HepG2 (cell line): ENCODE results near the gene PPOX. TPM values are rescaled to one million over a fixed set of nuclear protein-coding genes. Genes with fewer than 3 reads are reported as not detected.

Experiments
- ARNTL ChIP-seq: sonication (generic); formaldehyde crosslinking; IDR thresholded peaks from 2 replicates; pipeline ENCODE4 v1.4.0; 2020; ENCODE audit warnings: mild to moderate bottlenecking, missing genetic modification reagents
- CBX2 ChIP-seq, 2 experiments: fragments of 200-600 bp in 1 of 2; sonication (generic); formaldehyde crosslinking in 1 of 2; IDR thresholded peaks; 2 replicates each; pipeline versions ENCODE4 v1.7.0 to v1.8.1; 2018 to 2022; ENCODE audit warnings: low read depth in 2 of 2, low read length in 1 of 2, mild to moderate bottlenecking in 1 of 2, missing genetic modification reagents in 1 of 2
- CBX5 ChIP-seq: sonication (generic); formaldehyde crosslinking; IDR thresholded peaks from 2 replicates; pipeline ENCODE4 v1.4.0; 2020; ENCODE audit warnings: missing genetic modification reagents, borderline replicate concordance
- CREB1 ChIP-seq, 2 experiments: fragments of 450-650 bp in 1 of 2; IDR thresholded peaks; 2 replicates each; pipeline ENCODE4 v1.6.1; 2016 to 2017; ENCODE audit warnings: control low read depth in 1 of 2, mild to moderate bottlenecking in 1 of 2, missing compliant biosample characterization in 1 of 2, missing genetic modification characterization in 1 of 2
- DNMT1 ChIP-seq: sonication (generic); formaldehyde crosslinking; IDR thresholded peaks from 2 replicates; pipeline ENCODE4 v1.5.1; 2020; ENCODE audit warnings: mild to moderate bottlenecking, missing genetic modification reagents
- HMG20A ChIP-seq: IDR thresholded peaks from 2 replicates; pipeline ENCODE4 v1.6.1; 2016; ENCODE audit warnings: borderline replicate concordance
- HOXD1 ChIP-seq: sonication (generic); formaldehyde crosslinking; IDR thresholded peaks from 2 replicates; pipeline ENCODE4 v1.5.0; 2020; ENCODE audit warnings: missing genetic modification reagents
- MEF2D ChIP-seq: sonication (generic); formaldehyde crosslinking; IDR thresholded peaks from 2 replicates; pipeline ENCODE4 v1.5.1; 2020; ENCODE audit warnings: mild to moderate bottlenecking, missing genetic modification reagents
- NFKB2 ChIP-seq: sonication (generic); formaldehyde crosslinking; IDR thresholded peaks from 2 replicates; pipeline ENCODE4 v1.4.0; 2020; ENCODE audit warnings: missing genetic modification reagents, borderline replicate concordance
- PRMT3 ChIP-seq: sonication (generic); formaldehyde crosslinking; IDR thresholded peaks from 2 replicates; pipeline ENCODE4 v1.8.1; 2022; ENCODE audit warnings: low read depth, mild to moderate bottlenecking, moderate library complexity, missing genetic modification reagents, borderline replicate concordance
- RARG ChIP-seq: sonication (generic); formaldehyde crosslinking; IDR thresholded peaks from 2 replicates; pipeline ENCODE4 v1.4.0; 2020; ENCODE audit warnings: low read depth, mild to moderate bottlenecking, missing genetic modification reagents
- SKIL ChIP-seq: sonication (generic); formaldehyde crosslinking; IDR thresholded peaks from 2 replicates; pipeline ENCODE4 v1.8.0; 2022; ENCODE audit warnings: missing genetic modification reagents, mild to moderate bottlenecking, moderate library complexity, borderline replicate concordance
- SOX5 ChIP-seq: IDR thresholded peaks from 2 replicates; pipeline ENCODE4 v1.6.1; 2016; ENCODE audit warnings: borderline replicate concordance
- ZKSCAN1 ChIP-seq: fragments of 150-350 bp; IDR thresholded peaks from 2 replicates; pipeline ENCODE4 v1.6.1; 2014; ENCODE audit warnings: low read length
- ZNF235 ChIP-seq: sonication (generic); formaldehyde crosslinking; IDR thresholded peaks from 2 replicates; pipeline ENCODE4 v1.8.1; 2023; ENCODE audit warnings: mild to moderate bottlenecking, missing genetic modification reagents, borderline replicate concordance
- ZNF292 ChIP-seq: sonication (generic); formaldehyde crosslinking; IDR thresholded peaks from 2 replicates; pipeline ENCODE4 v1.8.1; 2022; ENCODE audit warnings: mild to moderate bottlenecking, low read depth, missing genetic modification reagents, borderline replicate concordance
- ZNF329 ChIP-seq: sonication (generic); formaldehyde crosslinking; IDR thresholded peaks from 2 replicates; pipeline ENCODE4 v1.9.0; 2021; ENCODE audit warnings: low read depth, mild to moderate bottlenecking, missing genetic modification reagents
- ZNF430 ChIP-seq: sonication (generic); formaldehyde crosslinking; IDR thresholded peaks from 2 replicates; pipeline ENCODE4 v1.9.0; 2021; ENCODE audit warnings: mild to moderate bottlenecking, missing genetic modification reagents
- ZNF569 ChIP-seq: sonication (generic); formaldehyde crosslinking; IDR thresholded peaks from 2 replicates; pipeline ENCODE4 v1.5.0; 2020; ENCODE audit warnings: mild to moderate bottlenecking, missing genetic modification reagents, moderate library complexity, borderline replicate concordance
- ZNF605 ChIP-seq: sonication (generic); formaldehyde crosslinking; IDR thresholded peaks from 2 replicates; pipeline ENCODE4 v1.8.0; 2022; ENCODE audit warnings: mild to moderate bottlenecking, missing genetic modification reagents
- ZNF615 ChIP-seq: sonication (generic); formaldehyde crosslinking; IDR thresholded peaks from 2 replicates; pipeline ENCODE4 v1.5.0; 2020; ENCODE audit warnings: mild to moderate bottlenecking, missing genetic modification reagents, borderline replicate concordance
- ZNF616 ChIP-seq: sonication (generic); formaldehyde crosslinking; IDR thresholded peaks from 2 replicates; pipeline ENCODE4 v1.5.0; 2020; ENCODE audit warnings: low read depth, mild to moderate bottlenecking, missing genetic modification reagents
- ZNF660 ChIP-seq: sonication (generic); formaldehyde crosslinking; IDR thresholded peaks from 2 replicates; pipeline ENCODE4 v1.5.1; 2020; ENCODE audit warnings: mild to moderate bottlenecking, low read depth, missing genetic modification reagents, borderline replicate concordance
- ZNF740 ChIP-seq: sonication (generic); formaldehyde crosslinking; IDR thresholded peaks from 2 replicates; pipeline ENCODE4 v1.4.0; 2020; ENCODE audit warnings: missing genetic modification reagents
- ZNF879 ChIP-seq: sonication (generic); formaldehyde crosslinking; IDR thresholded peaks from 2 replicates; pipeline ENCODE4 v1.8.1; 2023; ENCODE audit warnings: missing genetic modification reagents
- polyA plus RNA-seq, 8 experiments: library from polyadenylated mRNA; depleted of rRNA in 3 of 8; stranded (reverse) in 7 of 8; unstranded in 1 of 8; fragments of >200 nt; fragmentation: Illumina TruSeq in 4 of 8; extraction: Trizol in 4 of 8; gene quantifications; 2 replicates each; pipeline versions ENCODE4 v1.2.1 to v1.2.3, GENCODE V29; 2011 to 2016; ENCODE audit warnings: low read depth in 4 of 8, missing spikeins in 1 of 8, mixed read lengths in 1 of 8; ENCODE audit not compliant: insufficient read depth in 1 of 8
- total RNA-seq, 5 experiments: library from RNA; depleted of rRNA; stranded (reverse); fragments of >200 nt; fragmentation: Illumina TruSeq; extraction: Trizol; gene quantifications; 2 replicates each; pipeline ENCODE4 v1.2.3, GENCODE V29; 2016; ENCODE audit warnings: low read depth in 1 of 5
- TF ChIP-seq, protein P1 (sequence below): sonication (generic); formaldehyde crosslinking; IDR thresholded peaks from 2 replicates; pipeline ENCODE4 v1.5.0; 2020; ENCODE audit warnings: mild to moderate bottlenecking, low read depth, missing genetic modification reagents, borderline replicate concordance

The PPOX gene
- total and polyA plus RNA-seq, 2 of the 13 experiments (the other 11 are each of a cell fraction or from before 2014, with no cell fraction given) = 15.5 to 27.7 TPM

DNA sequence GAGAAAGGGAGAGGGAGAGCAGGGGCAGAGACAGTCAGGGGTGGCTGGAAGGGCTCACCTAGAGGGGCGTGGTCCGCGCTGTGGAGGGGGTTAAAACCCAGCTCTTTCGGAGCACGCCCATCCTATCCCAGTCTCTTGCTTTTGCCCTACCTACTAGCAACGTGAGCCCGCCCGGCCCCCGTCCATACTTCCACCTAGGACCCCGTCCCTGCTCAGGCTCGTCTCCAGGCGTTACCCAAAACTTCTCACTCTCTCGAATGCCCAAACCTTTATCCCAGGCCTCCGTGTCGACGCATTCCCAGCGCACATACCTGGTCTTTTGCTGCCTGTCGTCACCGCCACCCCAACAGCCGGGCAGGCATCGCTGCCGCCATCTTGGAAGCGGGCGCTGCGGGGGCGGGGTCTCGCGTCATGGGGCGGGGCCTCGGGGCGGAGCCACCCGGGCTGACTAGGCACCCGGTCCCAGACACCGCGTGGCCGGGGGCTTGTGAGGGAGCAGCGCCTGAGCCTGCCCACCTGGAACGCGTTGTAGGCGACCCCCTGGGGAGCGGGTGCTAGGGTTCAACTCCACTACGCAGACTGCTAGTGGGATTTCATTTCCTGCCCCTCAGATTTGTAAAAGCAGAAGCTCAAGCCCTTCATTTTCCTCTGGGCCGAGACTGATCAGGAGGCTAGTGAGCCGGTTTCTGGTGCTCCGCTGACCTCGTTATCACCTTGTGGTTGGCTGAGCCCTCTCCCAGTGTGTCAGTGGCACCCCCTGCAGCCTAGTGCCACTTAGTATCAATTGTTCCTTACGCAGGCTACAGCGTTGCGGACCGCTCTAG is 11.1 kb downstream of the PPOX start, which contains the start of gene B4GALT3 (continued):
- TF ChIP-seq SKIL (CRISPR knock-in tag) (0 out of 2 replicates have a peak, but pooled peaks have one; percentile 33), ZNF879 (CRISPR knock-in tag) (peak; percentile 86), RARG (CRISPR knock-in tag) (peak; percentile 73; the same call in 1 of the 2 replicates), SOX5 (CRISPR knock-in tag) (peak; percentile 39; the same call in 1 of the 2 replicates), NFKB2 (peak; percentile 88; the same call in 1 of the 2 replicates), ARNTL (CRISPR knock-in tag) (peak; percentile 66), ZNF569 (CRISPR knock-in tag) (no peak), HOXD1 (CRISPR knock-in tag) (peak; percentile 62; the same call in 1 of the 2 replicates), HMG20A (CRISPR knock-in tag) (no peak), ZNF615 (CRISPR knock-in tag) (no peak), ZNF605 (peak; percentile 89), DNMT1 (CRISPR knock-in tag) (0 out of 2 replicates have a peak, but pooled peaks have one; percentile 51), CBX2 (IDR thresholded peaks at IDR 0.05; ENCODE audit: low read depth, low read length) (no peak), CBX2 (CRISPR knock-in tag; IDR thresholded peaks at IDR 0.05; ENCODE audit: low read depth) (no peak), ZNF329 (CRISPR knock-in tag) (no peak), ZNF235 (CRISPR knock-in tag) (peak; percentile 75; the same call in 1 of the 2 replicates), ZKSCAN1 (no peak), PRMT3 (no peak), MEF2D (0 out of 2 replicates have a peak, but pooled peaks have one; percentile 50), ZNF616 (CRISPR knock-in tag) (no peak), CBX5 (CRISPR knock-in tag) (peak; percentile 61; the same call in 1 of the 2 replicates), ZNF740 (no peak), CREB1 (IDR thresholded peaks at IDR 0.05) (peak; percentile 76), CREB1 (CRISPR knock-in tag; IDR thresholded peaks at IDR 0.05) (peak; percentile 48), ZNF430 (CRISPR knock-in tag) (peak; percentile 90), ZNF660 (CRISPR knock-in tag) (no peak), ZNF292 (no peak)
- TF ChIP-seq, protein P1, sequence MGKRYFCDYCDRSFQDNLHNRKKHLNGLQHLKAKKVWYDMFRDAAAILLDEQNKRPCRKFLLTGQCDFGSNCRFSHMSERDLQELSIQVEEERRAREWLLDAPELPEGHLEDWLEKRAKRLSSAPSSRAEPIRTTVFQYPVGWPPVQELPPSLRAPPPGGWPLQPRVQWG (CRISPR knock-in tag) = no peak
